GM19035 (cell line): ENCODE data around the gene SUMF1.
A peak's percentile ranks its signal among the peaks of the same experiment; 100 is the strongest.

Source experiments
- ATAC-seq: cut with Tn5 transposase; IDR thresholded peaks from one replicate; pipeline ENCODE4 v1.9.1; 2021; ENCODE audit not compliant: unreplicated experiment

SUMF1 gene

DNA sequence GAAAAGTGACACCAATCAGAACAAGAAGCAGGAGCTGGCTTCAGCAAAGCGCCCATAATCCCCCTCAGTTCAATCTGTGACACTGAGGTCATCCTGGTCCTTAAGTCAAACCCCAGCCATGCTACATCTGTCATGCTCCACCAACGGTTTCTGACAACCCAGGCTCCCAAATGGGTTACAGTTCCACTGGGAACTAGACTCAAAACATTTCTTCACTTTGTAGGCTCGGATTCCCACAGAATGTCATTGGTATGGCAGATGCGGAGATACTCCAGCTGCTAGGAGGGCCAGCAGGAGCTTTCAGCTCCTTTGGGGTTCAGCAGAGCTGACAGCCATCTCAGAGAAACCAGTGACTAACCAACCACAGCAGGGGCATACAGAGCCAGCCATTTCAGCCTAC lies 48.9 kb downstream of the SUMF1 start:
- no peak for ATAC-seq

DNA sequence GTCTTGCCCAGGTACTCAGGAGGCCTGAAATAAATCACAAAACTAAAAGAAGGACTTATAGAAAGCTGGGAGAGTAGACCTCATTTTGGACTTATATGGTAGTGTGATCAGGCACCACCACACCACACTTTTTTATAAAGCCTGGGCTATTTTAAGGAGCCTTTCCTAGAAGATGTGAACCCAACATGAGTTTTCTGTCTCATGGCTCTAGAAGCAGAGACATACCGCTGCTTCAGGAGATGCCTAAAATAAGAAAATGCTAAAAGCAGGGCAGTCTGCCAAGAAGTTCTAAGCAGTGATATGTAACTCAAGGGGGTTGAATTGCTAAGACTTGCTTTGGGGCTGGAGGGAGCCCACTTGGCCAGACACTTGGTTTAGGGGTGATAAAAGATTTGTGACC lies 49.6 kb downstream of the SUMF1 start:
- ATAC-seq, result no peak

DNA sequence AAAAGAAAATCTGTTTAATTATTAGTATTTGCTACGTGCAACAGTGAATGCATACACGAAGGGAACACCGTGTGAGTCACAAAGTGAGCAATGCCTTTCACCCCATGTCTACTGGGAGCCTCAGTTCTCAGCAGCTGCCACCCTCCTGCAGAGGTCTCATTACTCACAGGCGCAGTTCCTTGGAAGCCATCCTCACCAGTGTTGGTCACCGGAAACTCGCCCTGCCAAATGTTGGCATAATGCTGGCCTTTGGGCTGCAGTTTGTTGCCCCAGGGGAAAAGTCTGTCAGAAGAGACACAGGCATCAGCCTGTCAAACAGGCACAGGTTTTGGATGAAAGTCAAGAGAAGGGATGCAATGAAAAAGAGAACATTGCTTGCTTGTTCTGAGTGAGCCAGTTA lies 50.1 kb downstream of the SUMF1 start:
- ATAC-seq, result no peak

DNA sequence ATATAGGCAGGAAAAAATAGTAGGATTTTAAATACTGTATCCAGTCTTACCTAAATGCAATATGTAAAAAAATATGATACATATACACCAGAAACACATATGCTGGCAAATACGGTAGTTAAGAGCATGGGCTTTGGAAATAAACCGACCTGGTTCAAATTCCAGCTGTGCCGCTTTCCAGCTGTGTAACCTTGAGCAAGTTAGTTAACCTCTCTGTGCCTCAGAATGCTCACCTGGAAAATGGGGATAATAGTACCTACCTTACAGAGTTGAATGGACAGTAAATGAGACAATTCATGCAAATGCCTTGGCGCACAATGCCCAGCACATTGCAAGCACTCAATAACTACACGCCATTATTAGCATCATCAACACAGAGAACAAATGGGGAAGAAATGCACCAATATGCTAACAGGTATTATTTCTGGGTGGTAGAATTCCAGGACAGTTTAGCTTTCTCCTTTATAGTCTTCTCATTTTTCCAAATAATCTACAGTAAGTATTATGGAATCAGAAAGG lies 50.6 kb downstream of the SUMF1 start:
- ATAC-seq, result no peak

DNA sequence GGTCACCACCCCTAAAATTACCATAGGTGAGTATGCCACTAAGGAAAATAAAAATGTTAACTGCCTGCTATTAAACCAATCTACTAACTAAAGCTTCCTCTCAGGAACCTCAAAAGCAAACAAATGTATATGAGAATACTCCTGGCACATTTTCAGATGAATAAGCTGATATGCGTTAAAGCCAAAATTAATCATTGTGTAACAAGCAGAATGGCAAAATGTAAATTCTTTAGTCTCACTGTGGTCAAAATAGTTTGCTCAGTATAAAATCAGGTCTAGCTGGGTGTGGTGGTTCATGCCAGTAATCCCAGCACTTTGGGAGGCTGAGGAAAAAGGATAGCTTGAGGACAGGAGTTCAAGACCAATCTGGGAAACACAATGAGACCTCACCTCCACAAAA lies 53.6 kb downstream of the SUMF1 start:
- no peak for ATAC-seq

DNA sequence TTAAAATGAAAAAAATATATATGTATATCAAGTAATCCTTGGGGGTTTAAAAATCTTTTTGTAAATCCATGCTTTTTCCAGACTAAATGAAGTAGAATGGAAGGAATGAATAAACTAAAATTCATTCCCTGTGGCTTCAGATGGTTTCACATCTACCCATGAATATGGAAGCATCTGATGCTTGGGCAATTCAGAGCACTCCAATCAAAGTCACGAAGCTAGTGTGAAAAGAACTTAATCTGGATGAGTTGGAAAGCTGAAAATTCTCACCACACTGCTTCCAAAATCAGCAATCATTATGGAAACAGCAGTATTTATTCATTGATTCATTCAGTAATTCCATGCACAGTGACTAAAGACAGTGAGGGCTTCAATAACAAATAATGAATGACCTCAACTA lies 55.2 kb downstream of the SUMF1 start:
- ATAC-seq, result no peak

DNA sequence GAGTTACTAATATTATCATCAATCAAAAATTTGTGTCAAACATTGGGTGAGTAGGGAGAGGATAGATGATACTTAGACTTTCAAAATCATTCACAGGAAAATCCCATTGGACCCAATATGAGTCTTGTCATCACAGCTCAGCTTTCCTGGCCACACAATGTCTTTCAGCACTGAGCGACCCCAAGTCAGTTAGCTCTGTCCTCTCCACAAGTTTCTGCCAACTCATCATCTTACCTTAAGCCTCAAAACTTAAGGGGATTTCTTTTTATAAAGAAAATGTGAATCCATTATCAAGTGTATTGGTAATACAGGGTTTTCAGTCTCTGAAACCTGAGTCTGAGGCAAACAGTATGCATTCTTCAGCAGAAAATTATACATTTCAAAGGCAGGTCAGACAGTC lies 55.8 kb downstream of the SUMF1 start:
- no peak for ATAC-seq

DNA sequence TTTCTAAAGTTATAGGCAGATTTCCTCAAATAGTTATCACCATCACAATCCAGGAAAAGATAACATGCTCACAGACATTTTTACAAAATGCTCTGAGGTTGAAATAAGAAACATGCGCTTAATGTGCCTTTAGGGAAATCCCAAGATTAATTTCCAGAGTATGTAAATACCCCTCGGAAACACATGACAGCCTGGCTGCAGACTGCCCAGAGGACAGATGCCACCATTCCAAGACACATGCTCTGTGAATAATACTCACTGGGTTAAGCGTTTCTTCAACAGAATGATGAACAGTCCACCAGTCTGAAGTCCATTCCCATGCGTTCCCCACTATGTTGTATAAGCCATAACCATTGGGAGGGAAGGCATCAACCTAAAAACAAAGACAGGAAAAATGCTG lies 56.5 kb downstream of the SUMF1 start:
- ATAC-seq, result no peak

DNA sequence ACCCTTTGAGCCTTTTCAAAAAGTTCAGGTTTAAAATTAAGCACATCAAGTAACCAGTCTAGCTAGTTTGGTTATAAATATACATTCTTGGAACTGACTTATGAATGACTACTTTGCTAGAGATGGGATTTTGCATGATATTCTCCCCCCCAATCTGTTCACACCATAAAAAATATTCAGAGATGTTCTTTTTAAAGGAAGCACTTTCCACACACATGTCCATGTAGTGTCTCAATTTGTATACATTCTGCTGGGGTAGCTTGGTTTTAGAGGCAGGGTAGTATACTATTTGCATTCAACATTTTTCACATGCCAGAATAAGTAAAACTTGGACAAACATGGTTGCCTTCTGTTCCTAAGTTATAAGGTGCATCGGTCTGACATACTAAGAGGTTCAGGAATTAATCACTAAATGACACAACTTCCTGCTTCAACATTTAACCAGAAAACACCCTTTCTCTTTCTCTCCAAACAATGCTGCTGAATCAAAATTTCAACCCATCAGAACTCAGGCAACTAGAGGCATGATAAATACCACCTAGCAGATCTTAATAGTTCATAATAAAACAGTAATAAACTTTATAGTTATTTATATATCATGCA lies 57.0 kb downstream of the SUMF1 start:
- ATAC-seq, result no peak

DNA sequence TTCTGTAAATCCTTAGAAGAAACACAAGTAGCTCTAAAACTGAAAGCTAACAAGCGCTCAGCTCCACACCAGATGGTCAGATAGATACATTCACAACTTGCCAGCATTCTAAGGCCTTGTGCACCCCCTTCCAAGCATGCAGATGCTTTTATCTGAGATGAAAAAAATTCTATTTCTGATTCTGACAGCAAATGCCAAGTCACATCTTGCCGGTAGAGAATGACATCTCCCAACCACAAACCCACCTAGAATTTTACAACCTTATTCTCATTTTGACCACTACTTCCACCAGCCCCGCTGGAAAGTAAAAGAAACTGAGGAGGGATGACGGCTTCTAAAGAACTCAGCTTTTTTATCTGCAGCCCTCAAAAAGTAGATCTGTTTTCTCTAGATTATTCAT lies 57.7 kb downstream of the SUMF1 start:
- no peak for ATAC-seq

DNA sequence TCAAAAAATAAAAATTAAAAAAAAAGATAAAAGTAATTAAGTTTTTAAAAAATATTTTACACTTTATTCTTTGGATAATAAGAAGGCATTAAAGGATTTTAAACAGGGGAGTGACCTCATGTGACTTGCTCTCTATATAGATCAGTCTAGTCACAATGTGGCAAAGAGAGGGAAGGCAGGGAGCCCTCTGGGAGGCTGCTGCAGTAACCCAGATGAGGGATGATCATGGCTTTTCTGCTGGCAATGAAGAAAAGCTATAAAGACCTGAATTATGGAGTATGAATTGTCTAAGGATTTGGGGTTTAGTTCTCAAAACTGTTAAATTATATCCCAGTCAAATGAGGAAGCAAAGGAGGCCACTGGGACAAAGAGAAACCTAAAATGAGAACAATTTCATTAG lies 58.1 kb downstream of the SUMF1 start:
- ATAC-seq, result no peak

DNA sequence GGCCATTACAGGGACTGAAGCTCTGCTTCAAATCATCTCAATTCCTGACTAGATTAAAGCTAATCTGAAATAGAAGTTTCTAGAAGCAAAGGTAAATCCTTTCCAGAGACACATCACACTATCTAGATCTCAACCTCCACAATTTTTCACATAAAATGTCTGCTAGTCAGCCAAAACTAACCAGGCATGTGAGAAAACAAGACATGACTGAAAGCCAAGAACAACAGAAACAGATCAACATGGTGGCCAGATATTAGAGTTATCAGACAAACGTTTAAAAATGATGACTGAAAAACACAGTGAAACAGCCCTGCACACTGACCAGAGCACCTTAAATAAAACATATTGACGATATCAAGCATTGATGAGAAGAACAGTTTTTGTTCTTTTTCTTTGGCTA lies 59.1 kb downstream of the SUMF1 start:
- no peak for ATAC-seq

DNA sequence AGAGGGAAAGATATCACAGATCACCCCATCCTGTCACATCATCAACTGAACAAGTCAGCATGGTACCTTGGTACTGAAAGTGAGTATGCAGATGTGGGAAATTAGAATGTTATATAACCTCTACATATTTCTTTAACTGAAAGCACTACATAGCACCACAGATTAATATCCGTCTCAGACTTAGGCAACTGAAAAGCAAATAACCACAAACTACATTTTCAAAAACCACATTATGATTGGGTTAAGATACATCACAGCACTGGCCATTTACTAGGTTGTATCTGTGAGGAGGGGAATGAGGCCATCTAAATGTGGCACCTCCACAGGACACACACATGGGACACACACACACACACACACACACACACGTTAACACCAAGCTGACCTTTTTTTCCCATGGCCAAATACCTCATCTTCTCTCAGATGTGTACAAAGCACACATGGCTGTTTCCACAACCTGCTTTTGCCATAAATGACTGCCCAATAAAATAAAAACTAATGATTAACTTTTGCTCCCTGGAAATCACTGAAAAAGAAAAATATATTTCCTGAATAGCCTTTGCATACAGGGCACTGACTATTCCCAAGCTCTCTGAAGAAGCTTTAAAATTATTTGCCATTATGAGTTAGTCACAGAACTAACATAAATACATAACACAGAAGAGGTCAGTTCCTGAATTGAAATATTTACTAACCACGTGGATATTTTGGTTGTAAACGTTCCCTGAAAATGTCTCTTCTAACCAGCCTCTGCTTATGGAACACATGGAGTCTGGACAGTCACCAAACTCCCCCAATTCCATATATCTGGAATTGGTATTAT lies 60.1 kb downstream of the SUMF1 start:
- peak; percentile 49 for ATAC-seq

DNA sequence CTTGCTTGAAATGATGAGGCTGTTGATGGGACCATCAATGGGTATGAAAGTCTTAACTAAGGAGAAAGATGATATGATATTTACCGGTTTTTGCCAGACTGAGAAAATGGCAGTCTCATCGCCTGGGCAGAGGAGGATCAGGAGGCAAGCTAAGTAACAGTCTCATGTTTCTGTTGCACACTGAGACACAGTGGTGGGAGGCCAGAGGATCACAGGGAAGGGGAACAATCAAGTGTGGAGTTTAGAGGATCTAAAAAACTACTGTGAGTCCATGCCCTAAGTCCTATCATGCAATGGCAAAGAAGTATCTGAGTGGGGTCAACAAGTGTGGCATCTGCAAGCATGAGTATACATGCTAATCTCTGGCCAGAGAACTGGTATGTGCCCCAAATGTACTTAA lies 62.2 kb downstream of the SUMF1 start:
- ATAC-seq, result no peak

DNA sequence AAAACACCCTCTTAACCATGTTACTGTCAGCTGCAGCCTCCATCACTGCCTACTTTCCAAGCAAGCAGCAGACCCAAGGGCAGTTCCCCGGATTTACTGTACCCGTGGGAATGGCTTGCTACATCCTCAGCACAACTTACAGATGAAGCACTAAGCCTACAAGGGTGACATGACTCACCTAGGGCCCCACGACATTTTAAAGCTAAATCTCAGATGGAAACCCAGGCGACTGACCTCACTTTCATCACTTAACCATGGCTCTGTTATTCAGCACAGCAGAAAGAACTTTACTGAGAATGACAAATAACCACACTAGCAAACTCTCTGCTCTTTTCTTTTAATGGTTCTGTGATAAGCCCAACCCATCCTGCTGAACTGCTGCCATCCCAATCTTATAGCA lies 65.6 kb downstream of the SUMF1 start:
- ATAC-seq, result no peak

DNA sequence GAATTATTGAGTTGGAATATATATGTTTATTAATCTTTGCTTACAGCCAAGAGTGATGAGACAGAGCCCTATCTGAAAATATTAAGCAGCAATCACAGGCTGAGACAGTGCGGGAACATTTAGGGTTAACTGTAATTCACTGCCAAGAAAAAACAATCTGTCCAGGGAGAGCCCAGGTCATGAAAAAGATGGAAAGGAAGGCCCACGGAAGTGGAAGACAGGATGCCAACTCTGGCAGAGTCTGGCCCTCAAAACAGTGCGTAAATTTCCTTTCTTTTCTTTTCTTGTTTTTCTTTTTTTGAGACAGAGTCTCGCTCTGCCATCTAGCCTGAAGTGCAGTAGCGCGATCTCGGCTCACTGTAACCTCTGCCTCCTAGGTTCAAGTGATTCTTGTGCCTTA lies 67.6 kb downstream of the SUMF1 start:
- no peak for ATAC-seq

DNA sequence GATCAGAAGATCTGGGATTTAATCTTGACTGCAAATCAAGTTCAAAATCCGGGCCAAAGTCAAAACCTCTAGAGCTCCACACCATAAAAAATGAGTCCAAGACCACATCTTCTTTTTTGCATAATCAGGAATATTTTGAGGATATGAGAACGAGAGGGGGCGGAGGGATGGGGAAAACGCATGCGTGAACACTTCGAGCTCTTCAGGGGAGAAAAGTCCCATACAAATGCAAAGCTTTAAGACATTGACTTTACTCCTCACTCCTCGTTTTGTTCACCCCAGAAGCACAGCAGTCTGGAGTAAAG lies 68.2 kb downstream of the SUMF1 start:
- no peak for ATAC-seq

DNA sequence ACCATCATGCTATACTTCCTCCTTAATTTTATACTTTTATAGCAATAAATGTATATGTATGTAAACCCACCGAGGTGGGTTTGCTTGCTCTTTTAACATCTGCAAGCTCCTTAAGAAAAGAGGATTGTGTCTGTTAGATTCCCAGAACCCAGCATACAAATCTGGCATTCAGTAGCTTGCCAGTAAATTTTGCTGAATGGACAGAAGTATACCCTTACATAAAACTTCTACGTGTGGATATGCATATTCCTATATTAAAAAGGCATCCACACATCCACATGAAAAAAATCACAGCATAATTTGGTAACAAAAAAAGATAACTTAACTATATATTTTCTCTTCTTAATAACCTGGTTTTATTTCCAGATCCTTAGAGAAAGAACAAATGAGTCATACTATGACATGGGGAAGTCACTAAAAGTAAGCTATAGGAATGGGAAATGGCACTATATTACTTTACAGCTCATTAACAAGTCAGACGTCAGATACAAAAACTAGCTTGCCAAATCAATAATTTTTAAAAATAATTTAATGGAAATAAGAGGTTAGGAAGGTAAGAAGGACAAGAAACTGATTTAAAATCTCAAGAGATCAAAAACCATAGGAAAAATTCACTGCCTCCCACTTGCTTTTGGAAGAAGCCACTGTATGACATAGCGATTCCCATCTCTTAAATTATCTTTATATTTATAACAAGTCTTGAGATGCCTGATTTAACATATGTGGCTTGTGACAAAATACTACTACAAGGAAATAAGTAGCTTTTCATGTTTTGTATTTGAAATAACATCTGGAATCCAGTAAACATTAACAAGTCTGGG lies 68.7 kb downstream of the SUMF1 start:
- ATAC-seq, result no peak

DNA sequence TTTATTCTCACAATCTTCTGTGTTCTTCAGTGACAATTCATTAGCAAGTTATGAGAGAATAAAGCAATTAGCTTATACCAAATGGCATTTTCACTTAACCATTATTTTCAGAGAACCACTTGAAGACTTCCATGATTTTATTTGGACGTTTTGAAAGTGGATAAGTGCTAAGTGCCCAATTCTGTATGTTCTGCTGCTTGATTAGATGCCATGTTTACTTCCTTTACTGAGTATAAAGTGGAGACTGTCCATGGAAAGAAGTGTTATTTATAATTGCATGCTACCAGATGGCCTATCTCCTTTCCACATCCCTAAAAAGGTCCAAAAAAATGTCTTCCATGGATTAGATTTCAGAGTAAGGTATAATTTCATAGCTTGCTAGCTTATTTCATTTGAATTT lies 69.6 kb downstream of the SUMF1 start:
- no peak for ATAC-seq

DNA sequence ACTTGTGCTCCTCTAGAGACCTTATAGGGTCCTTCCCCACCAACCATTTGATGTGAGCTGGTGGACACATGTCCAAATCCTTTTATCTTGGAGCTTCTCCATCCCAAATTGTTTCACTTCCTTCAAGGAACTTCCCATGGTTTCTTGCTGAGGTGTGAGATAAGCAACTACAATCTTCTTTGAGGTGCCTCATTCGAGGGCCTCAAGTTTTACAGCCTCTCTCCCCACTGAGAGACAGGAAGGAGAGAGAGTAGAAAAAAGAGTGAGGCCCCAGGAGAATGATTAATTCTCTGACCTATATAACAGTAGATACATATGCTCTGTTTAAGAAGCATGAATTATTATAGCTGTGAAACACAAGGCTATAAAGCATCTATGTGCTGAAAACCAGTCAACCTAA lies 70.5 kb downstream of the SUMF1 start:
- ATAC-seq, result no peak

DNA sequence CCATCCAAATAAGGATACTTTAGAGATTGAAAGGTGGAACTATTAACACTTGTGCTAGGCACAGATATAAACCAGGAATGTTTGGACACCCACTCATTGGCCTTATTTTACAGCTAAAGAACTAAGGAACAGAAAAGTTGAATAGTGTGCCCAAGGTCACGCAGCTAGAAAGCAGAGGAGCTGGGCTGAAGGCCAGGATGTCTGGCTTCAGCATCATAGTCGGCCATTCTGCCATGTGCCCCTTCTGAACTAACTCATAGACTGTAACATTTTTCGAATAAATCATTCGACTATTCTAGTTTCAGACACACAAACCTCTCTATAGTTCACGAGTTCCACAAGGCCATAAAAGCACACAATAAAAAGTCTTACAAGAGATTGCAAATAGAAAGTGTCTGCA lies 71.1 kb downstream of the SUMF1 start:
- no peak for ATAC-seq

DNA sequence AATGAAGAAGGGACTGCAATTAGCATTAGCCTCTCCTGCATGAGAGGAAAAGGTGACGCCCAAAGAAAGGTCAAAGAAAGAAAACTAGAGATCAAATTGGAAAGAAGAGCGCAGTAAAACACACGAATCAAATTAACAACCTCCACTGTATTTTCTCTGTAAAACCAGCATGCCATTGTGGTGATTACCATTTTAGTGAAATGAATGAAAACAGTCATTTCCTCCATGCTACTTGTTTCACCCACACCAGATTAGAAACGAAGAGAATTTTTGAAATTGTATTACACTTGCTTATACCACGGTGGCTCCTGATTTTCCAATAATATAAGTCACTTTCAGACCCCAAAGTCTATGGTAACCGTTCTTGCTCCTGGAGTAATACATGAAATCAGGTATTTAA lies 71.6 kb downstream of the SUMF1 start:
- ATAC-seq, result no peak
